Cerebellar cortex (tissue), 1 donor: ENCODE results near the gene VMP1.
A peak's percentile ranks its signal among the peaks of the same experiment; 100 is the strongest.
"Not testable (repeated sequence)": the region's sequence is repeated elsewhere in the genome, so short reads cannot be mapped to it uniquely, and the experiment has no call there.

Experiments used
- DNase-seq: peaks from one replicate; pipeline ENCODE4 v3.0.0-alpha.2; 2015; ENCODE audit warnings: low spot score

Gene VMP1

GRCh38 chr17:59754552-59754951, 47.1 kb downstream of the VMP1 start:
- DNase-seq = no peak

GRCh38 chr17:59755069-59755468, 47.6 kb downstream of the VMP1 start:
- DNase-seq = not testable (repeated sequence)

- peak; percentile 87 for DNase-seq
Observed at GRCh38 chr17:59756236-59756818, 48.9 kb downstream of the VMP1 start.

GRCh38 chr17:59757043-59757442, 49.6 kb downstream of the VMP1 start:
- no peak for DNase-seq

GRCh38 chr17:59757470-59757869, 50.0 kb downstream of the VMP1 start:
- no peak for DNase-seq

GRCh38 chr17:59757881-59758385, 50.5 kb downstream of the VMP1 start:
- DNase-seq = no peak

- DNase-seq = not testable (repeated sequence)
Observed at GRCh38 chr17:59758998-59759651, 51.7 kb downstream of the VMP1 start.

GRCh38 chr17:59760160-59760559, 52.7 kb downstream of the VMP1 start:
- no peak for DNase-seq

- peak; percentile 90 for DNase-seq
Observed at GRCh38 chr17:59761385-59762048, 54.1 kb downstream of the VMP1 start.

- DNase-seq = no peak
Observed at GRCh38 chr17:59762049-59762823, 54.8 kb downstream of the VMP1 start.

- no peak for DNase-seq
Observed at GRCh38 chr17:59762824-59763374, 55.4 kb downstream of the VMP1 start.

GRCh38 chr17:59763861-59764260, 56.4 kb downstream of the VMP1 start:
- no peak for DNase-seq

- DNase-seq = no peak
Observed at GRCh38 chr17:59764292-59764741, 56.9 kb downstream of the VMP1 start.

GRCh38 chr17:59765038-59765437, 57.6 kb downstream of the VMP1 start:
- DNase-seq = no peak

GRCh38 chr17:59766491-59766890, 59.0 kb downstream of the VMP1 start:
- DNase-seq = no peak

- DNase-seq = no peak
Observed at GRCh38 chr17:59767176-59767575, 59.7 kb downstream of the VMP1 start.

GRCh38 chr17:59769887-59770286, 62.4 kb downstream of the VMP1 start:
- no peak for DNase-seq

- no peak for DNase-seq
Observed at GRCh38 chr17:59771093-59771492, 63.6 kb downstream of the VMP1 start.

- no peak for DNase-seq
Observed at GRCh38 chr17:59775786-59776350, 68.4 kb downstream of the VMP1 start.

- no peak for DNase-seq
Observed at GRCh38 chr17:59776577-59776976, 69.1 kb downstream of the VMP1 start.

- DNase-seq = no peak
Observed at GRCh38 chr17:59777033-59777432, 69.6 kb downstream of the VMP1 start.

- no peak for DNase-seq
Observed at GRCh38 chr17:59778996-59779395, 71.5 kb downstream of the VMP1 start.
